Choroid plexus epithelial cell (primary cell): ENCODE measurements around the gene WDR89.
"Not testable (repeated sequence)": the region's sequence is repeated elsewhere in the genome, so short reads cannot be mapped to it uniquely, and the experiment has no call there.

Experiments
- DNase-seq: peaks from one replicate; pipeline ENCODE4 v3.0.0-alpha.2; 2010; ENCODE audit warnings: low read depth
- H3K4me3 ChIP-seq: 2 replicates; pipeline ENCODE4 v1.5.1; 2011; ENCODE audit warnings: low read depth, mild to moderate bottlenecking, control low read depth, low read length, moderate library complexity
- TF ChIP-seq, protein P1 (sequence below): conservative IDR thresholded peaks from 2 replicates; pipeline ENCODE4 v1.5.1; 2011; ENCODE audit warnings: low read depth, mild to moderate bottlenecking, control low read depth, inconsistent platforms, low read length, moderate library complexity

Gene WDR89

GRCh38 chr14:63642656-63643382 is 1.1 kb upstream of the WDR89 start:
- TF ChIP-seq, protein P1, sequence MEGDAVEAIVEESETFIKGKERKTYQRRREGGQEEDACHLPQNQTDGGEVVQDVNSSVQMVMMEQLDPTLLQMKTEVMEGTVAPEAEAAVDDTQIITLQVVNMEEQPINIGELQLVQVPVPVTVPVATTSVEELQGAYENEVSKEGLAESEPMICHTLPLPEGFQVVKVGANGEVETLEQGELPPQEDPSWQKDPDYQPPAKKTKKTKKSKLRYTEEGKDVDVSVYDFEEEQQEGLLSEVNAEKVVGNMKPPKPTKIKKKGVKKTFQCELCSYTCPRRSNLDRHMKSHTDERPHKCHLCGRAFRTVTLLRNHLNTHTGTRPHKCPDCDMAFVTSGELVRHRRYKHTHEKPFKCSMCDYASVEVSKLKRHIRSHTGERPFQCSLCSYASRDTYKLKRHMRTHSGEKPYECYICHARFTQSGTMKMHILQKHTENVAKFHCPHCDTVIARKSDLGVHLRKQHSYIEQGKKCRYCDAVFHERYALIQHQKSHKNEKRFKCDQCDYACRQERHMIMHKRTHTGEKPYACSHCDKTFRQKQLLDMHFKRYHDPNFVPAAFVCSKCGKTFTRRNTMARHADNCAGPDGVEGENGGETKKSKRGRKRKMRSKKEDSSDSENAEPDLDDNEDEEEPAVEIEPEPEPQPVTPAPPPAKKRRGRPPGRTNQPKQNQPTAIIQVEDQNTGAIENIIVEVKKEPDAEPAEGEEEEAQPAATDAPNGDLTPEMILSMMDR = no peak
- H3K4me3 ChIP-seq = peak overlapping the region; percentile 74
- DNase-seq = peak; percentile 11

DNA sequence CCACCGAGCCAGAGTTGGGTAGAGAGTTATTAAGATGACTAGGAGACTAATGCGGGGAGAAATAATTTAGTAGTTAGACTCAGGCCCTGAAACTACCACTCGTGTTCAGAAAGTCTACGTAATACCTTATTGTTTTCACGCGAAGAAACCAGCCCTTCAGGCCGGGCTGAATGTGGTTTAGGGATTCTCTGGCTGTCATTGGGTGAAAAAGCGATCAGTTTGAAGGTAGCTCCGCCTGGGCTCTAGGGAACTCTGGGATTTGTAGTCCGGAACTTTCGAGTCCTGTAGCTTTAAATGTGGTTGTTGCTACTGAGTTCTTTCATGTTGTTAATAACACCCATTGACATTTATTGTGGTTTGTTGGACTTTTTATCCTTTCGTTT is 549 bp upstream of the WDR89 start:
- peak overlapping the region; percentile 74 for H3K4me3 ChIP-seq
- peak; percentile 98 for DNase-seq
- TF ChIP-seq, protein P1 = no peak

DNA sequence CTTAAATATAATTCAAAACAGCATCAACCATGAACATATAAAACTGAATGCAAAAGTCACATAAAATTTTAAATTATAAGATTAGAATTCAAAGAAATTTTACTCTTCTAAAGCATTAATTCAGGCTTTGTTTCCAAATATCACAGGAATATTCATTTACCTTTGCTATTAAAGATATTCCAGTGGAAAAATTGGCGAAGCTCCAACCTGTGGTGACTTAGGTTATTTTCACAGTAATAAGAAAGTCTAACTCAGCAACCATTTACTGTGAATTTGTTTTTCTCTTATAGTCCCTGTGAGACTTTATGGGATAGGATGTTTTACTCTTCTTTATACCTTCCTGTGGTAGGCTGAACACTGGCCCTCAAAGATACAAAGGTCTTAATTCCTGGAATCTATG is 3.2 kb downstream of the WDR89 start:
- no peak for DNase-seq
- TF ChIP-seq, protein P1 = no peak
- H3K4me3 ChIP-seq = no peak overlapping the region

GRCh38 chr14:63636094-63636635 is 5.5 kb downstream of the WDR89 start:
- not testable (repeated sequence) for H3K4me3 ChIP-seq, DNase-seq

DNA sequence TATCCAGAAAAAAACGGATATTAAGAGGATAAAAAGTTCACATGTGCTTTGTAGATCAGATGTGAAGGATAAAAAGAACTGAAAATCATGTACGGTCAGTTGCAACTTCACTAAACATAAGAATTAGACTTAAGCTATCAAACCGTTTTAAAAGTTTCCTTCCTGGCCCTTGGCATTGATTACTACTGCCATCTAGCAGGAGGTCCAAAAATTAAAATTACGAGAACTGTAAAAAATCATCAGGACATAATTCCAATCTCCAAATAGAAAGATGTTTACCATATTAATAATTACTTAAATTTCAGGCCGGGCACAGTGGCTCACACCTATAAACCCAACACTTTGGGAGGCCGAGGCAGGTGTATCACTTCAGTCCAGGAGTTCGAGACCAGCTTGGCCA is 7.9 kb downstream of the WDR89 start:
- TF ChIP-seq, protein P1 = peak; percentile 32
- H3K4me3 ChIP-seq = no peak overlapping the region
- DNase-seq = peak; percentile 33

DNA sequence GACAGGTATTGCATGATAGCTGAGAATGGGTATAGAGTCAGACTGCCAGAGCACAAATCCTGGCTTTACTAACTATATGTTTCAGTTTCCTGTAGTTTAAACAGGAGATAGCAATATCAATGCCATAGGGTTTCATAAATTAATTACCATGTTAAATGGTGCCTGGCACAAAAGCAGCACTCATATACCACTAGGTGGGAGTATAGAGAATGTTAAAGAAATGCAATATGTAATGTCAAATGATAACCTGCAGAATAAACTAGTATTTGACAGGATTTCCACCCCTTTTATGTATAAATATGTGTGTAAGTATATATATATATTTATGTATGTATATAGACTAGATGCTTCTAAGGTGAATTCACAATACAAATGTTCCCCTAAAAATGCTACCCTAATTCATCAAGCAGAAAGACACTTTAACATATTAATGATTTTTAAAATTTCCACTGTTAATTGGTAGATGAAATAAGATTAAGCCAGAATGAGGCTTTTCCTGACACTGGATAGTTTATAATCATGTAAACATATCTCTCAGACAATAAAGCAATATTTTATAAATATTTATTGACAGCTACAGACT is 8.6 kb downstream of the WDR89 start:
- peak; percentile 56 for DNase-seq
- TF ChIP-seq, protein P1 = peak; percentile 59
- H3K4me3 ChIP-seq = no peak overlapping the region

- TF ChIP-seq, protein P1 = no peak
- H3K4me3 ChIP-seq = no peak overlapping the region
- no peak for DNase-seq
These were observed 17.0 kb downstream of the WDR89 start for GRCh38 chr14:63624701-63625100.
